A549 (cell line): ENCODE results near the gene CBX3. TPM values are rescaled to one million over a fixed set of nuclear protein-coding genes. Genes with fewer than 3 reads are reported as not detected.

Experiments
- ATAC-seq, 2 experiments: fragments of 200-7000 bp in 1 of 2; fragments of >200 bp in 1 of 2; cut with Nextera tagmentation in 1 of 2; cut with Tn5 transposase in 1 of 2; 3 replicates each; pipeline versions ENCODE4 v1.8.0 to v1.9.1; 2018 to 2020; ENCODE audit warnings: mild to moderate bottlenecking in 1 of 2, moderate library complexity in 1 of 2
- CTCF ChIA-PET: fragments of 300-600 bp; sonication (Branson Sonifier 250); formaldehyde crosslinking; extraction: SDS; loops from one replicate; lab custom pipeline; 2021; ENCODE audit warnings: antibody characterized with exemption, inconsistent platforms; lab: Yijun Ruan, JAX
- POLR2A ChIA-PET: fragments of 350-600 bp; formaldehyde crosslinking; extraction: SDS; loops from one replicate; lab custom pipeline; 2021; ENCODE audit warnings: antibody characterized with exemption, inconsistent platforms; lab: Yijun Ruan, JAX
- DNase-seq, 2 experiments: peaks; one replicate each; pipeline versions ENCODE4 v3.0.0 to v3.0.0-alpha.2; 2011 to 2016; ENCODE audit warnings: low read depth in 1 of 2, low spot score in 1 of 2
- FAIRE-seq: peaks from 2 replicates; lab custom pipeline; 2011; peaks lifted over from hg19 to GRCh38; lab: Jason Lieb, UNC
- H3K27ac ChIP-seq, 2 experiments: fragments of >200 bp; sonication (Bioruptor Twin); formaldehyde crosslinking; 3 replicates each; pipeline ENCODE4 v1.5.1; 2016 to 2017
- H3K4me1 ChIP-seq: fragments of >200 bp; sonication (Bioruptor Twin); formaldehyde crosslinking; 3 replicates; pipeline ENCODE4 v1.6.1; 2016
- H3K4me2 ChIP-seq: fragments of >200 bp; sonication (Bioruptor Twin); formaldehyde crosslinking; 3 replicates; pipeline ENCODE4 v1.6.1; 2016
- H3K4me3 ChIP-seq: fragments of >200 bp; sonication (Bioruptor Twin); formaldehyde crosslinking; 3 replicates; pipeline ENCODE4 v1.5.1; 2016
- H3K9me3 ChIP-seq: fragments of >200 bp; sonication (Bioruptor Twin); formaldehyde crosslinking; 3 replicates; pipeline ENCODE4 v1.6.1; 2016
- BCL3 ChIP-seq: fragments of >200 bp; sonication (Bioruptor Twin); formaldehyde crosslinking; IDR thresholded peaks from 3 replicates; pipeline ENCODE4 v1.6.1; 2016
- CBX2 ChIP-seq: fragments of 200-600 bp; sonication (generic); IDR thresholded peaks from 2 replicates; pipeline ENCODE4 v1.6.1; 2016; ENCODE audit warnings: low read depth, mild to moderate bottlenecking, borderline replicate concordance
- CEBPB ChIP-seq, 2 experiments: fragments of >200 bp in 1 of 2; sonication (Bioruptor Twin) in 1 of 2; formaldehyde crosslinking in 1 of 2; IDR thresholded peaks; 2 replicates each; pipeline ENCODE4 v1.6.1; 2012 to 2016
- CHD2 ChIP-seq: fragments of 150-350 bp; IDR thresholded peaks from 2 replicates; pipeline ENCODE4 v1.6.1; 2014; ENCODE audit warnings: low read length; ENCODE audit not compliant: partially characterized antibody
- CHD4 ChIP-seq: fragments of 200-600 bp; sonication (generic); IDR thresholded peaks from 2 replicates; pipeline ENCODE4 v1.6.1; 2016; ENCODE audit warnings: antibody characterized with exemption, mild to moderate bottlenecking, borderline replicate concordance
- CTCF ChIP-seq: fragments of >200 bp; sonication (Bioruptor Twin); formaldehyde crosslinking; IDR thresholded peaks from 3 replicates; pipeline ENCODE4 v1.5.1; 2016
- EP300 ChIP-seq, 2 experiments: fragments of >200 bp; sonication (Bioruptor Twin); formaldehyde crosslinking; IDR thresholded peaks; 2 replicates in 1 of 2; 3 replicates in 1 of 2; pipeline ENCODE4 v1.6.1; 2016 to 2017
- FOXS1 ChIP-seq: fragments of 250-450 bp; sonication (Bioruptor Pico); IDR thresholded peaks from 2 replicates; pipeline ENCODE4 v1.5.0; 2020; ENCODE audit warnings: mild to moderate bottlenecking, moderate library complexity
- HDAC2 ChIP-seq: fragments of 200-600 bp; sonication (generic); IDR thresholded peaks from 2 replicates; pipeline ENCODE4 v1.6.1; 2016
- HOXB13 ChIP-seq: fragments of 250-450 bp; sonication (Bioruptor Pico); IDR thresholded peaks from 2 replicates; pipeline ENCODE4 v1.5.0; 2020; ENCODE audit warnings: low read depth, mild to moderate bottlenecking, moderate library complexity
- KDM5A ChIP-seq: fragments of 200-600 bp; sonication (generic); IDR thresholded peaks from 2 replicates; pipeline ENCODE4 v1.6.1; 2016; ENCODE audit warnings: antibody characterized with exemption, mild to moderate bottlenecking
- MAFK ChIP-seq: fragments of 450-650 bp; IDR thresholded peaks from 2 replicates; pipeline ENCODE4 v1.6.1; 2014; ENCODE audit not compliant: partially characterized antibody
- MAZ ChIP-seq: fragments of 150-350 bp; IDR thresholded peaks from 2 replicates; pipeline ENCODE4 v1.6.1; 2014; ENCODE audit warnings: antibody characterized with exemption, low read depth, low read length, borderline replicate concordance
- PHF8 ChIP-seq: fragments of 200-600 bp; sonication (generic); IDR thresholded peaks from 2 replicates; pipeline ENCODE4 v1.6.1; 2016; ENCODE audit warnings: low read depth, mild to moderate bottlenecking, antibody characterized with exemption, moderate library complexity, borderline replicate concordance
- POLR2A ChIP-seq: IDR thresholded peaks from 2 replicates; pipeline ENCODE4 v1.6.1; 2012; ENCODE audit warnings: mild to moderate bottlenecking, low read length
- POLR2AphosphoS2 ChIP-seq: conservative IDR thresholded peaks from 2 replicates; pipeline ENCODE4 v1.6.1; 2012; ENCODE audit warnings: low read length, improper control_type of control experiment, inconsistent platforms
- RARB ChIP-seq: fragments of 250-450 bp; sonication (Bioruptor Pico); IDR thresholded peaks from 2 replicates; pipeline ENCODE4 v1.8.0; 2021; ENCODE audit warnings: mild to moderate bottlenecking, moderate library complexity
- RFX5 ChIP-seq: fragments of 450-650 bp; IDR thresholded peaks from 2 replicates; pipeline ENCODE4 v1.7.1; 2014; ENCODE audit warnings: antibody characterized with exemption, mild to moderate bottlenecking, moderate library complexity
- SREBF2 ChIP-seq: fragments of 450-650 bp; IDR thresholded peaks from 2 replicates; pipeline ENCODE4 v1.6.1; 2014; ENCODE audit warnings: mild to moderate bottlenecking, moderate library complexity
- WGBS: methylation state at CpG from one replicate; pipeline ENCODE4 v1.1.6; 2017; ENCODE audit errors: missing lambda C conversion rate; 5-methylcytosine and 5-hydroxymethylcytosine counted together
- polyA plus RNA-seq, 4 experiments: library from polyadenylated mRNA; depleted of rRNA in 3 of 4; stranded (reverse); fragments of >200 nt; fragmentation: RNase III in 1 of 4; extraction: RNeasy Plus Mini Kit Qiagen cat#74134 plus additional on column Dnase treatment in 1 of 4; gene quantifications; 2 replicates in 3 of 4; 3 replicates in 1 of 4; pipeline ENCODE4 v1.2.3, GENCODE V29; 2011 to 2017

The CBX3 gene
- polyA plus RNA-seq, 2 of the 4 experiments (the other 2 are of a cell fraction), result 275 to 288 TPM

GRCh38 chr7:26166684-26167266 lies 34.8 kb upstream of the CBX3 start:
- CTCF ChIA-PET, result interaction anchor here (1.1 to 2.5 kb wide), 4 partner anchors 11 to 88 kb away, joined by 3 to 14 read pairs (median 5); no protein-coding TSS in a partner anchor
- POLR2A ChIA-PET, result interaction anchor here (0.8 to 1.2 kb wide), 3 partner anchors 10 to 33 kb away, joined by 3 to 5 read pairs (median 3); no protein-coding TSS in a partner anchor
- Histone ChIP-seq H3K9me3 (no peaks in the 10 kb centered on the region), H3K4me3 (no peak overlapping the region), H3K4me1 (no peaks in the 10 kb centered on the region), H3K27ac (no peak overlapping the region), H3K4me2 (no peak overlapping the region)
- no peak for ATAC-seq
- WGBS, result 82% methylated on average over 5 of the region's 5 CpGs
- DNase-seq, result no peak
- TF ChIP-seq MAFK (no peak), RARB (CRISPR knock-in tag) (no peak), POLR2AphosphoS2 (no peak), HOXB13 (CRISPR knock-in tag) (no peak), BCL3 (no peak), CTCF (no peak), EP300 (IDR thresholded peaks at IDR 0.05) (no peak)
- no peak for FAIRE-seq

- no peaks in the 10 kb centered on the region for H3K4me1 ChIP-seq
- TF ChIP-seq POLR2A (no peak), FOXS1 (no peak), HDAC2 (no peak), CBX2 (no peak), MAZ (no peak), SREBF2 (no peak), RFX5 (no peak), CHD4 (no peak)
- TF ChIP-seq, all 56 proteins: peak for 0
- 78% methylated on average over 3 of the region's 3 CpGs for WGBS
- no peak overlapping the region for H3K4me2 ChIP-seq
- no peak for DNase-seq
- CTCF ChIA-PET, result interaction anchor here (1.1 to 2.5 kb wide), 2 partner anchors 11 to 76 kb away, joined by 3 to 14 read pairs; no protein-coding TSS in a partner anchor
- no peak overlapping the region for H3K27ac ChIP-seq
- H3K4me3 ChIP-seq, result no peak overlapping the region
- no peak for ATAC-seq
- FAIRE-seq, result no peak
- H3K9me3 ChIP-seq, result no peaks in the 10 kb centered on the region
- POLR2A ChIA-PET, result no interaction called here
Measured at GRCh38 chr7:26167303-26167934, 34.1 kb upstream of the CBX3 start.

GRCh38 chr7:26168458-26169023 lies 33.0 kb upstream of the CBX3 start:
- DNase-seq, result no peak
- WGBS, result 82% methylated on average over 6 of the region's 6 CpGs
- Histone ChIP-seq H3K4me3 (no peak overlapping the region), H3K4me1 (no peaks in the 10 kb centered on the region), H3K27ac (no peak overlapping the region), H3K4me2 (no peak overlapping the region), H3K9me3 (no peaks in the 10 kb centered on the region)
- no peak for FAIRE-seq
- ATAC-seq, result no peak
- ChIA-PET CTCF (no interaction called here), POLR2A (no interaction called here)
- TF ChIP-seq CHD2, result no peak
- no peak for TF ChIP-seq CEBPB (IDR thresholded peaks at IDR 0.05)
- TF ChIP-seq PHF8, result no peak
- peak; percentile 31 for TF ChIP-seq MAFK
- no peak for TF ChIP-seq KDM5A
